Upper lobe of left lung (tissue), 6 donors: ENCODE measurements around the gene FAM217A. TPM values are rescaled to one million over a fixed set of nuclear protein-coding genes. Genes with fewer than 3 reads are reported as not detected.
A peak's percentile ranks its signal among the peaks of the same experiment; 100 is the strongest.
"Not testable (repeated sequence)": the region's sequence is repeated elsewhere in the genome, so short reads cannot be mapped to it uniquely, and the experiment has no call there.

Experiments used
- ATAC-seq, 2 donors: fragments of 200-7000 bp; cut with Tn5 transposase; one replicate each; pipeline ENCODE4 v1.9.1; 2022; ENCODE audit warnings: mild to moderate bottlenecking in 2 of 2, moderate library complexity in 2 of 2; ENCODE audit not compliant: low FRiP score in 2 of 2
- DNase-seq, 2 donors: peaks; one replicate each; pipeline ENCODE4 v3.0.0-alpha.2; 2019 to 2020
- H3K27ac ChIP-seq, 4 donors: fragments of 200-600 bp; sonication (generic); one replicate each; pipeline ENCODE4 v1.5.1; 2016 to 2019
- H3K27me3 ChIP-seq, 4 donors: fragments of 200-600 bp; sonication (generic); one replicate each; pipeline ENCODE4 v1.5.1; 2017 to 2019
- H3K36me3 ChIP-seq, 4 donors: fragments of 200-600 bp; sonication (generic); one replicate each; pipeline ENCODE4 v1.5.1; 2016 to 2019
- H3K4me1 ChIP-seq, 4 donors: fragments of 200-600 bp; sonication (generic); one replicate each; pipeline ENCODE4 v1.5.1; 2018 to 2019
- H3K4me3 ChIP-seq, 4 donors: fragments of 200-600 bp; sonication (generic); one replicate each; pipeline ENCODE4 v1.5.1; 2017 to 2019; ENCODE audit warnings: mild to moderate bottlenecking in 2 of 4, moderate library complexity in 1 of 4
- H3K9me3 ChIP-seq, 4 donors: fragments of 200-600 bp; sonication (generic); one replicate each; pipeline ENCODE4 v1.5.1; 2018 to 2019
- EP300 ChIP-seq, 4 donors: sonication (generic); formaldehyde crosslinking; IDR thresholded peaks; one replicate each; pipeline ENCODE4 v1.5.1; 2017; ENCODE audit warnings: antibody characterized with exemption in 4 of 4, control low read depth in 2 of 4
- POLR2A ChIP-seq, 4 donors: fragments of 450-650 bp; IDR thresholded peaks; one replicate each; pipeline ENCODE4 v1.5.1; 2016 to 2017; ENCODE audit warnings: antibody characterized with exemption in 4 of 4, mild to moderate bottlenecking in 2 of 4
- POLR2AphosphoS5 ChIP-seq, 2 donors: sonication (generic); formaldehyde crosslinking; IDR thresholded peaks; one replicate each; pipeline ENCODE4 v1.5.1; 2017; ENCODE audit warnings: antibody characterized with exemption in 2 of 2
- WGBS, 2 donors: methylation state at CpG; one replicate each; pipeline ENCODE4 v1.1.5; 2017 to 2018; 5-methylcytosine and 5-hydroxymethylcytosine counted together
- total RNA-seq, 6 donors: library from RNA; depleted of rRNA in 4 of 6; stranded (reverse); fragments of >200 nt in 4 of 6; gene quantifications; one replicate each; pipeline versions ENCODE4 v1.1.0 to v1.2.1, GENCODE V29; 2016 to 2021
- TF ChIP-seq, protein P1 (sequence below), 6 experiments: fragments of 450-650 bp in 4 of 6; fragments of 200-600 bp in 2 of 6; sonication (generic) in 2 of 6; IDR thresholded peaks; one replicate each; pipeline ENCODE4 v1.5.1; 2016 to 2019; ENCODE audit warnings: antibody characterized with exemption in 6 of 6
- donor health status: DM: no; HTN: no; CAD: no; lungs with moderate emphysema.
- donor health status: DM: no; HTN: yes; CAD: no; lungs with severe emphysema.

Gene FAM217A
- total RNA-seq, 6 donors from 2014 or later = not detected

DNA sequence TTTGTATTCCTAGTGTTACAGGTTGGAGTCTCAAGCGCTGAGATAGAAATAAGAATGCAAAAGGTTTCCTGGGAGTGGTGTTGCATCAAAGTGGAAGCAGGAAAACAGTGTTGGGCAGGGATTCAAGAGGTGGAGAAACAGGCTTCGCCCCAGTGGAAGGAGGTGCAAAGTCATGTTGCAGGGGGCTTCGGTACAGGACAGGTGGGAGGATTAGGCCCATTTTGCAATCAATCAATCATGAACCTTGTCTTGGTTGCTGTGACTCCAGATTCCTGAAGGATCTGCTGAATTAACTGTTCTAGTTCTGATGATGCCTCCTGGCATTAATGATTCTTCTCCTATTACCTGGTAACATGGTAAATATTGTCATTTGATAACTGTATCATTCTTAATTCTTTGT is 22.4 kb upstream of the FAM217A start:
- 58 to 65% methylated on average over 3 of the region's 3 CpGs for WGBS, 2 donors

GRCh38 chr6:4100655-4101054 is 21.7 kb upstream of the FAM217A start:
- H3K9me3 ChIP-seq = no peaks in the 10 kb centered on the region
- 54 to 68% methylated on average over 5 of the region's 5 CpGs for WGBS, 2 donors
- H3K27ac ChIP-seq = no peak overlapping the region
- H3K27me3 ChIP-seq = no peaks in the 10 kb centered on the region
- no peaks in the 10 kb centered on the region for H3K36me3 ChIP-seq
- H3K4me1 ChIP-seq = no peaks in the 10 kb centered on the region
- TF ChIP-seq POLR2AphosphoS5 (IDR thresholded peaks at IDR 0.05) (no peak), POLR2A (IDR thresholded peaks at IDR 0.05) (no peak), EP300 (IDR thresholded peaks at IDR 0.05) (no peak)
- TF ChIP-seq, protein P1, sequence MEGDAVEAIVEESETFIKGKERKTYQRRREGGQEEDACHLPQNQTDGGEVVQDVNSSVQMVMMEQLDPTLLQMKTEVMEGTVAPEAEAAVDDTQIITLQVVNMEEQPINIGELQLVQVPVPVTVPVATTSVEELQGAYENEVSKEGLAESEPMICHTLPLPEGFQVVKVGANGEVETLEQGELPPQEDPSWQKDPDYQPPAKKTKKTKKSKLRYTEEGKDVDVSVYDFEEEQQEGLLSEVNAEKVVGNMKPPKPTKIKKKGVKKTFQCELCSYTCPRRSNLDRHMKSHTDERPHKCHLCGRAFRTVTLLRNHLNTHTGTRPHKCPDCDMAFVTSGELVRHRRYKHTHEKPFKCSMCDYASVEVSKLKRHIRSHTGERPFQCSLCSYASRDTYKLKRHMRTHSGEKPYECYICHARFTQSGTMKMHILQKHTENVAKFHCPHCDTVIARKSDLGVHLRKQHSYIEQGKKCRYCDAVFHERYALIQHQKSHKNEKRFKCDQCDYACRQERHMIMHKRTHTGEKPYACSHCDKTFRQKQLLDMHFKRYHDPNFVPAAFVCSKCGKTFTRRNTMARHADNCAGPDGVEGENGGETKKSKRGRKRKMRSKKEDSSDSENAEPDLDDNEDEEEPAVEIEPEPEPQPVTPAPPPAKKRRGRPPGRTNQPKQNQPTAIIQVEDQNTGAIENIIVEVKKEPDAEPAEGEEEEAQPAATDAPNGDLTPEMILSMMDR (IDR thresholded peaks at IDR 0.05) = no peak
- ATAC-seq (no peak), DNase-seq (no peak)
- no peak overlapping the region for H3K4me3 ChIP-seq

More for the DNA sequence above, 22.4 kb upstream of the FAM217A start:
- ATAC-seq = no peak
- Histone ChIP-seq H3K4me1 (no peaks in the 10 kb centered on the region), H3K27me3 (no peaks in the 10 kb centered on the region), H3K36me3 (no peaks in the 10 kb centered on the region), H3K4me3 (no peak overlapping the region), H3K9me3 (no peaks in the 10 kb centered on the region), H3K27ac (no peak overlapping the region)
- DNase-seq = no peak
- TF ChIP-seq POLR2A (IDR thresholded peaks at IDR 0.05) (no peak), EP300 (IDR thresholded peaks at IDR 0.05) (no peak), POLR2AphosphoS5 (IDR thresholded peaks at IDR 0.05) (no peak)
- TF ChIP-seq, protein P1 (IDR thresholded peaks at IDR 0.05) = no peak

DNA sequence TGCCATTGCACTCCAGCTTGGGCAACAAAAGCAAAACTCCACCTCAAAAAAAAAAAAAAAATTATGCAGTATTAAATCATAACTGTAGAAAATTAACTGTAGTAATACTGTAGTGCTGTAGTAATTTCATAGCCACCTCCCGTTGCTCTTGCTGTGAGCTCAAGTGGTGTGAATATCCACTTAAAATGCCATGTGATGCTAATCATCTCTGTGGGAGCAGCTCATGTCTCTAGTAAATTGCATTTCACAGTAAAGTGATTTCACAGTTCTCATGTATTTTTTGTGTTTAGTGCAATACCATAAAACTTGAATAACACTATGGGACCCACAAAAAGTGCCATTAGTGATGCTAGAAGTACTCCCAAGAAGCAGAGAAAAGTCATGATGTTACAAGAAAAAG is 14.4 kb upstream of the FAM217A start:
- 61 to 73% methylated on average over 1 of the region's 1 CpG for WGBS, 2 donors
- H3K4me1 ChIP-seq = no peaks in the 10 kb centered on the region
- no peaks in the 10 kb centered on the region for H3K9me3 ChIP-seq
- no peak overlapping the region for H3K27ac ChIP-seq
- no peaks in the 10 kb centered on the region for H3K36me3 ChIP-seq
- no peak for TF ChIP-seq EP300 (IDR thresholded peaks at IDR 0.05)
- no peak for TF ChIP-seq POLR2AphosphoS5 (IDR thresholded peaks at IDR 0.05)
- TF ChIP-seq, protein P1 (IDR thresholded peaks at IDR 0.05) = no peak
- no peak for TF ChIP-seq POLR2A (IDR thresholded peaks at IDR 0.05)
- DNase-seq (no peak), ATAC-seq (no peak)
- H3K27me3 ChIP-seq = no peaks in the 10 kb centered on the region
- no peak overlapping the region for H3K4me3 ChIP-seq

- no peaks in the 10 kb centered on the region for H3K36me3 ChIP-seq
- WGBS, 2 donors = 92 to 94% methylated on average over 7 of the region's 7 CpGs
- ATAC-seq (no peak), DNase-seq (no peak)
- H3K27ac ChIP-seq = no peak overlapping the region
- no peak for TF ChIP-seq POLR2A (IDR thresholded peaks at IDR 0.05)
- TF ChIP-seq, protein P1 (IDR thresholded peaks at IDR 0.05) = no peak
- no peak for TF ChIP-seq POLR2AphosphoS5 (IDR thresholded peaks at IDR 0.05)
- no peak for TF ChIP-seq EP300 (IDR thresholded peaks at IDR 0.05)
- no peak overlapping the region for H3K4me3 ChIP-seq
- H3K27me3 ChIP-seq = no peaks in the 10 kb centered on the region
- no peaks in the 10 kb centered on the region for H3K4me1 ChIP-seq
- no peaks in the 10 kb centered on the region for H3K9me3 ChIP-seq
Observed at GRCh38 chr6:4091941-4092340, 13.0 kb upstream of the FAM217A start.

GRCh38 chr6:4090043-4090442 is 11.1 kb upstream of the FAM217A start:
- 90 to 96% methylated on average over 5 to 26 of the region's 26 CpGs for WGBS, 2 donors
- not testable (repeated sequence) for H3K36me3 ChIP-seq, H3K4me1 ChIP-seq, H3K27me3 ChIP-seq, H3K4me3 ChIP-seq, H3K9me3 ChIP-seq, H3K27ac ChIP-seq, ATAC-seq
- peak in 1 of 2 donors; percentile 67 for DNase-seq
